RWPE1 (cell line): ENCODE data around the gene TSPAN9.
A peak's percentile ranks its signal among the peaks of the same experiment; 100 is the strongest.

ENCODE experiments used
- CTCF ChIA-PET: fragments of 350-600 bp; sonication (Branson Sonifier 250); formaldehyde crosslinking; extraction: SDS; loops from one replicate; lab custom pipeline; 2021; lab: Yijun Ruan, JAX
- POLR2A ChIA-PET: fragments of 400-600 bp; formaldehyde crosslinking; extraction: SDS; loops from one replicate; lab custom pipeline; 2020; ENCODE audit warnings: antibody characterized with exemption; ENCODE audit not compliant: low non-redundant PET; lab: Yijun Ruan, JAX
- DNase-seq: peaks from one replicate; pipeline ENCODE4 v3.0.0; 2012; ENCODE audit warnings: low spot score
- H3K27ac ChIP-seq: fragments of 450-650 bp; 2 replicates; pipeline ENCODE4 v1.5.1; 2017
- TF ChIP-seq, protein P1 (sequence below): fragments of 450-650 bp; conservative IDR thresholded peaks from 2 replicates; pipeline ENCODE4 v1.5.1; 2017; ENCODE audit warnings: low read depth, mild to moderate bottlenecking

The TSPAN9 gene

DNA sequence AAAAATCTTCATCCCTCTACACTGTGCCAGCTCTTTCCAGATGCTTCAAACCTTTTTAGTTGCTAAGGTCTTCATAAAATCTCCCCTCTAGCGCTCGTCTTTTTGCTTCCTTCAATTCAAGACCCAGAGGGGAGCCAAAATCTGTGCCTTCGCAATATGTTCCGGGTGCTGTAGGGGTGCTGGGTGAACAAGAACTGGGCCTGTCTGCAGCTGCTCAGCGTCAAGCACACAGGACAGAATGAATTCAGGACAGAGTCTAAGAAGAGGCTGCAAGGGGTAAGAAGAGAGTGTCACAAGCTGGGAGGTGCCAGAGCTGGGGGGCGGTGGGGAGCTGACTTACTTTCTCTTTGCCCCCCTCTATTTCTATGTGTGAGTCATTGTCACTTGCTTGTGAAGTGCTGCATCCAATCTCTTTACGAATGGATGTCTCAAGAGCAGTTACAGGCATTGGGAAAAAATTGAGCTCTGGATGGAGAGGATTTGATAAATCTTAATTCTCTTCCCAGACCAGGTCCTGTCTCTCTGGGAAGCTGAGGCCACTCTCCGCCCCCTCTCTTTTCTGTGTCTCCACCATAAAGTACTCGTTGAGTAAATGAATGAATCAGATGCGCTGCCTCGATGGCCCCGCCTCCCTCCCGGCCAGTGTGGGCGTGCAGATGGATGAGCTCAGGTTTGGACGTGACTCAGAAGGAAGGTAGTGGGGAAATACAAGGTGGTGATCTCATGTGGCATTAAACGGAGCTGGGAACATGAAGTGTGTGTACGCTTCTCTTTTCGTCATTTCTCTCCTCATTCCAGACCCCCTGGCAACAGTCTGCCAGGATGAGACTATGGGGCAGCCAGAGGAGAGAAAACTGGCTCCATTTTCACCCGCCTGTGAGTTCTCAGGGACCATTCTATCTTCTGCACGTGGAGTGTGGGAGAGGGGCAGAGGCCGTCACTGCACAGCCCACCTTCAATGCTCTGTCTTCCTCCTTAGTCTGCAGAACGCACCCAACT is 91.3 kb downstream of the TSPAN9 start:
- H3K27ac ChIP-seq = peak overlapping the region; percentile 78
- ChIA-PET POLR2A (no interaction called here), CTCF (interaction anchor here (1.0 to 2.8 kb wide), 2 partner anchors 34 to 107 kb away, joined by 3 to 9 read pairs; no protein-coding TSS in a partner anchor)
- TF ChIP-seq, protein P1, sequence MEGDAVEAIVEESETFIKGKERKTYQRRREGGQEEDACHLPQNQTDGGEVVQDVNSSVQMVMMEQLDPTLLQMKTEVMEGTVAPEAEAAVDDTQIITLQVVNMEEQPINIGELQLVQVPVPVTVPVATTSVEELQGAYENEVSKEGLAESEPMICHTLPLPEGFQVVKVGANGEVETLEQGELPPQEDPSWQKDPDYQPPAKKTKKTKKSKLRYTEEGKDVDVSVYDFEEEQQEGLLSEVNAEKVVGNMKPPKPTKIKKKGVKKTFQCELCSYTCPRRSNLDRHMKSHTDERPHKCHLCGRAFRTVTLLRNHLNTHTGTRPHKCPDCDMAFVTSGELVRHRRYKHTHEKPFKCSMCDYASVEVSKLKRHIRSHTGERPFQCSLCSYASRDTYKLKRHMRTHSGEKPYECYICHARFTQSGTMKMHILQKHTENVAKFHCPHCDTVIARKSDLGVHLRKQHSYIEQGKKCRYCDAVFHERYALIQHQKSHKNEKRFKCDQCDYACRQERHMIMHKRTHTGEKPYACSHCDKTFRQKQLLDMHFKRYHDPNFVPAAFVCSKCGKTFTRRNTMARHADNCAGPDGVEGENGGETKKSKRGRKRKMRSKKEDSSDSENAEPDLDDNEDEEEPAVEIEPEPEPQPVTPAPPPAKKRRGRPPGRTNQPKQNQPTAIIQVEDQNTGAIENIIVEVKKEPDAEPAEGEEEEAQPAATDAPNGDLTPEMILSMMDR = no peak
- peak; percentile 91 for DNase-seq

DNA sequence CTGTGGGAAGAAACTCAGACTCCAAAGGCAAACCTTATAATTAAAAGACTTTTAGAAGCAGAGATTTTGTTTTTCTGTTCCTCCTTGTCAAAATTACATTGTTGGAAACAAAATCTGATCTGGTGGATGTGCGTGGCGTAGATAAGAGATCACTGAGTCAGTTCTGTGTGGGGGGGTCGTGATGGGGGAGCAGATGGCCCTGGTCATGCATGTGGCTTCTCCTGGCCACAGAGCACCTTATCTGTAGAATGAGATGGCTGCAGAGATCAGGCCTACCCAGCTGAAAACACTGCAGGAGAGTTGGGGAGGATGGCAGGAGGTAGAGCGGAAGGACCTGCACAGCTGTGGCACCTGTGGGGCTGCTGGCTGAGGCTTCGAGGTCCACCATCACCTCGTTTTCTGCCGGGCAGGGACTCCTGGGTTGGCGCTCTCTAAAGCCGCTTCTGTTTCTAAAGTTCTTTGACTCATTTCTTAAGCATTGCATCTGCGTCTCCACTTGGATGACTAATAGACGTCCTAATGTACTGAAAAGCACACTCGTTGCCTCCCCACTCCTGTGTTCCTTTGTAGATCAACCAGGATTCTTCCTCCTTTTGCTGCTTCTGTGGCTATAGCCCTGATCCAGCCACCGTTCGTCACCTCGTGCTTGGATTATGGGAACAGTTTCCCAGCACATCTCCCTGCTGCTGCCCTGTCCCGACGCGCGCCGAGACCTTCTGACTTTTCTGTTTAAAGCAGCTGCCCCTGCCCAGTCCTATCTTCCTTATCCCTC is 93.4 kb downstream of the TSPAN9 start:
- CTCF ChIA-PET = no interaction called here
- H3K27ac ChIP-seq = peak overlapping the region; percentile 76
- DNase-seq = peak; percentile 85
- POLR2A ChIA-PET = no interaction called here
- TF ChIP-seq, protein P1 = no peak

DNA sequence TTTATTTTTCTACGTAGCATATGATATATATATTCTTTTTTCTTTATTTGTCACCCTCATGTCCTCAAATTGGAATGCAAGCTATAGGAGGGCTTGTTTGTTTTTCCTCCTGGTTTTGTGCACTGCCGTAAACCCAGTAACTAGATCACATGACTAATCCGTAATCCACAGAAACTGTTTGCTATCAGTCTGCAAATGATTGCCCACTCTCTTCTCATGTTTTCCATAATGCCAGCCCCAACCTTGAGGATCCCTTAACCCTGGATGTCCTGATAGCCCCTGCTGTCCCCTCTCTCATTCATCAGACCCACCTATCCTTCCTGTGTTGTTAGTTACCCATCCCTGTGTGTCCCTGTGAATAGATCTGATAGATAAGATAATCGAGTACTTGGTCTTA is 94.0 kb downstream of the TSPAN9 start:
- ChIA-PET CTCF (no interaction called here), POLR2A (no interaction called here)
- no peak for DNase-seq
- TF ChIP-seq, protein P1 = no peak
- peak overlapping the region; percentile 76 for H3K27ac ChIP-seq

DNA sequence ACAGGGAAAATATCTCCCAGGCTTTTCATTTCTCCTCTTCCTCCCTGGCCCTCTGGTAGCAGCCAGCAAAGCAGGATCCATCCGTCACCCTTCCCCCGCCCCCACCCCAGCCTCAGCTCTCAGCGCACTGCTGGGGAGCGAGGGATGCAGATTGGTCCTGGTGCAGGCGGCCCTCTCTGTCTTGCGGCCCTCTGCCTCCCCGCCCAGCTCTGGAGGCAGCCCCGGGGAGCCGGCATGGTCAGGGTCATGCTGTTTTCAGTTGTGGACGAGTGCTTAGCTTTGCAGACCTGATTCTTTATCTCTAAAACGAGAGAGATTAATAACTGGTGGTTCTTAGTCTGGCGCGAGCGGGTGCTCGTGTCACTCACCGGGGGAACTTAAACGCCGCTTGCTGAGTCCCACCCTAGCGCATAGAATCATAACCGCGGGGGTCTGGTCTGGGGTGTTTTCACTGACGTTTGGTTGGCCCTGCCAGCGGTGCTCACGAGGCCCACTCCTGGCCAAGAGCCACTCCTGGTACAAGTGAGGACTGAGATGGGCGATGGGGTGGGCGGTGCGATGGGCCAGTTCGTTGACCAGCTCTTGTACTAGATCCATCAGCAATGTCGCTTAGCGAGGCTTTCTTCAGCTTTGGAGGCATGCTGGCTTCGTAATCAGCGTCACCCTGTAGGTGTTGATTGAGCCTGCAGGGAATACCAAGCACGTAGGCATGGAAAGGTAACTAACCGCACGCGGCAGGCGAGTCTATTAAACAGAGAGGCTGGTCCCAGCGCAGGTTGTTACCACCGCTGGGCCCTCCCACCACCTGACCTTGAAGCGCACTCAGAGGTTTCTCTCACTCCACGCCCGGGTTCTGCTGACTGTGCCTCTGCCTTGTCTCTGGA is 95.2 kb downstream of the TSPAN9 start:
- CTCF ChIA-PET = interaction anchor here (1.2 kb wide), 1 partner anchor 103 kb away, joined by 3 read pairs; no protein-coding TSS in a partner anchor
- H3K27ac ChIP-seq = no peak overlapping the region
- no peak for DNase-seq
- POLR2A ChIA-PET = no interaction called here
- TF ChIP-seq, protein P1 = no peak

DNA sequence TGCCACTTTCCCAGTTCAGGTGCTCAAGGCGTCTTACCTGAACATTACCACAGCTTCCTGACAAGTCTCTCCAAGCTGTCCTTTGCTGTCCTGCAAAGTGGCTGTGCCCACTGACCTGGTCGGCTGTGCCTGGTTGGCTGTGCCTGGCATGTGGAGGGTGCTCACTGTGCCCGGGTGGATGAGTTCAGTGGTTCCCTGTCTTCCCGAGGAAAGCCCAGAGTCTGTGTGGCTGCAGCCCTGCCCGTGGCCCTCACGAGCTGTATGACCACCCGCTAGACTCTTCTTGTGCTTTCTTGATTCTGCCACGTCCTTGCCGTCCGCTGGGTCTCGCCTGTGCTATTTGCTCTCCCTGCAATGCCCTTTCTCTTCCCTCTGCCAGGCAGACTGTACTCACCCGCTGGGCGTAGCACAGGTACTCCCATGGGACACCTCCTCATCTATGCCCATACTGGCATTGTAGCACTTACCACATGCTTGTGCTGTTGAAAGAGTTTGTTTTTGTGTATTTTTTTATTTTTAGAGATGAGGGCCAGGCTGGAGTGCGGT is 95.9 kb downstream of the TSPAN9 start:
- no peak overlapping the region for H3K27ac ChIP-seq
- CTCF ChIA-PET = interaction anchor here (1.2 kb wide), 1 partner anchor 103 kb away, joined by 3 read pairs; no protein-coding TSS in a partner anchor
- POLR2A ChIA-PET = no interaction called here
- DNase-seq = no peak
- TF ChIP-seq, protein P1 = no peak
